Fibroblast of skin of left biceps (primary cell): ENCODE data around the gene LACTB.

ENCODE experiments used
- DNase-seq, 2 experiments: peaks; one replicate each; pipeline ENCODE4 v3.0.0-alpha.2; 2013; ENCODE audit warnings: low read depth in 2 of 2

LACTB gene

GRCh38 chr15:63126726-63127125 lies 5.1 kb downstream of the LACTB start:
- no peak for DNase-seq

- no peak for DNase-seq
Measured at GRCh38 chr15:63133786-63134185, 12.1 kb downstream of the LACTB start.

GRCh38 chr15:63134245-63134985 lies 12.8 kb downstream of the LACTB start:
- DNase-seq: no peak

DNA sequence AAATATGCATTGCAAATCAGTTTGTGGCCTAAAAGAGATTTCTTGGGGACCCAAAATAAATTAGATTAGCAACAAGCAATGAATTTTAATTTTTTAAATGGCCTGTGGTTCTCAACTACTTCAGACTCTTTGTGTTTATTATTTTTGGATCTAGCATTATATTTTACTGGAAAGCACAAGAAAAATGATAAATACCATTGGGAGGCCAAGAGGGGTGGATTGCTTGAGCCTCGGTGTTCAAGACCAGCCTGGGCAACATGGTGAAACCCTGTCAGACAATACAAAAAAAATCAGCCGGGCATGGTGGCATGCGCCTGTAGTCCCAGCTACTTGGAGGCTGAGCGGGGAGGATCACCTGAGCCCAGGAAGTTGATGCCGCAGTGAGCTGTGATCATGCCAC lies 13.6 kb downstream of the LACTB start:
- DNase-seq: no peak

DNA sequence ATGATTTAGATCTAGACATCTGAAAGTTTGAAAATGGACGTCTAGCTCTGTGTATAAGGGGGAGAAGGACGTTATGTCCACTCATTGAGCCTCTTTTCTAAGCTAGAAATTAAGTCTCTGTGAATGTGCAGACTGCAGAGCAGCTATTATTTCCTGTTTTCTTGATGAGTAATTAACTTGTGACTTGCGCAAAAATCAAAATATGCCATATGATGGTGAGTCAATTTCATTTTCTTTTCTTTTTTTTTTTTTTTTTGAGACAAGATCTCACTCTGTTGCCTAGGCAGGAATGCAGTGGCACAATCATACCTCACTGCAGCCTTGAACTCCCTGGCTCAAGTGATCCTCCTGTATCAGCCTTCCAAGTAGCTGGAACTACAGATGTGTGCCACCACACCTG lies 14.1 kb downstream of the LACTB start:
- DNase-seq: peak in 1 of 2 experiments; percentile 47

DNA sequence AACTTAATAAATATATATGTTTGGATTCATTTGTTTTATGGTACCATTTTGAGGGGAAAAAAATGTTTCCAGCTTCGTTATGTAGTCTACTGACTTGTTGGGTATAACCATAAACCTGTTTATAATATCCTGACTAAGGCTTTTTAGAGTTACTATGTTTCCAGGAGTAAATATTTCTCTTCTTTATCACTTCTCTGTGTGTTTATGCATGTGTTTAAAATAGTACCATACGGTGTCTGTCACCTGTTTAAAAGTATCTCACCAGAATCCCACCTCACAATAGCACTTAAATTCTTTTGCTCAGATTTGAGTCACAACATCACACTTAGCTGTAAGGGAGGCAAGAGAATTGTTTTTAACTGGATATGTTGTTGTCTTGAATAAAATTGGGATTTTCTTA lies 15.1 kb downstream of the LACTB start:
- no peak for DNase-seq

DNA sequence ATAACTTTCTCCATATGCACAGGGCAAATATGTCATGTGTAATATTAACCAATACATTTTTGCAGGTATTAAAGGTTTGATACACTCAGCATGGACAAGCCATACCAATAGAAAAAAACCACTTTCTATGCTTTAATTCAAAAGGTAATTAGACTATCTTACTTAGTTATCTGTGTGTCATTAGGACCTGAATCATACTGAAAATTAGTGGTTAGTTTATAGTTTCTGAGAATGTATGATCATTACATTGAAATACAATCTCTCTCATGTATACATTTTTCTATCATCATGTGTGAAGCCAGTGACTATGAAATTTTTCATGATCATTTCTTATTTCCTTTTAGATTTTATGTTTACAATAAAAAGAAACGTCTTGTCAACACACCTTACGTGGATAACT lies 19.3 kb downstream of the LACTB start:
- no peak for DNase-seq

DNA sequence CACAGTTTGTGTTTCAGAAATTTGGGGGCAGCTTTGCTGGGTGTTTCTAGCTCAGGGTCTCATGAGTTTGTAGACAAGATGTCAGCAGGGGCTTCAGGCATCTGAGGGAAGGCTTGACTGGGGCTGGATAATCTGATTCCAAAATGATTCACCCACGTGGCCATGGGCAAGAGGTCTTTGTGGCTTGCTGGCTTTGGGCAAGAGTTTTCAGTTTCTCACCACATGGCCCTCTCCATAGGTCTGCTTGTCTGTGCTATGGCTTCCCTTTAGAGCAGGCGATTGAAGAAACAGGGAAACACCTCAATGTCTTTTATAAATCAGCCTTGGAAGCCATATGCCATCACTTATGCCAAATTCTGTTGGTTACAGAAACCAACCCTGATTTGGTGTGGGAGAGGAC lies 23.8 kb downstream of the LACTB start:
- DNase-seq: no peak

- DNase-seq: no peak
Measured at GRCh38 chr15:63146684-63147083, 25.0 kb downstream of the LACTB start.

DNA sequence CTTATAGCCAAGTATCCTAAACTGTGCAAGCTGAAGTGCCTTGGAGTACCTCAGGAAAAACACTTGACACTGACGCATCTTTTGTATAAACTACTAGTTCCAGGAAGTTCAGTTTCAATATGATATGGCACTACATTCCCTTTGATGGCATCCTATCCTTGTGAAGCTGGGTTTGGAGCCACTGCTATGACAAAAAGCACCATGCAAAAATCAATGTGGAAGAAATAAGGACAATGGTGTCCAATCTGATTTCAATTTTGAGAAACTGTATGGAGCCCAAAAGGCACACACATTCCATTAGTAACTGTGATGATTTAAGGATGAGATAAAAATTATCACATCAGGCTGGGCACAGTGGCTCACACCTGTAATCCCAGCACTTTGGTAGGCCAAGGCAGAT lies 30.0 kb downstream of the LACTB start:
- DNase-seq: no peak

- no peak for DNase-seq
Measured at GRCh38 chr15:63155486-63155885, 33.8 kb downstream of the LACTB start.

DNA sequence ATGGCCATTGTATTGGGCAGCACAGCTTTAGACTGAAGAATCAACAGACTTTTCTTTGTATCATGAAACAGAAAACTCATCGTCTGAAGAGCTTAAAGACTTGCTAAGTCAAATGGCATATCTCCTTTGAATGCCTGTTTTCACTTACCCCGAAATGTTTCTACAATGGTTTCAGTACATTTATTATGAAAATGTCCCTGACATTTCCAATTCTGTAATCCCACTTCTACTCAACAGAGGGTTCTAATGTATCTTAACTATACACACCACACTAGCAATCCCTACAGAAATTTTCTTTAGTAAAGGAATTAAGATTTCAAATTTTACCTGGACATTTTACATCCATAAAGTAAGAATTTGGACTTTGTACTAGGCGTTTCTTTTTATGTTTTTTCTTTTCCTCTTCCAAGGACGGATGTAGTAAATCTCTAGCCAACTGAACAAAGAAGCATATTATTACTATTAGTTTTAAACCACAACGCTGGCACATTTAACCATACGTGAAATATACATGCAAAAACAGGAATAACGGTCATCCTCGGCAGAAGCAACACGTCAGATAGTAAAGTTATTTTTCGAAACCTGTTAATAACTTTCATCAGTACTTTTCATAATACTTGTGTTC lies 34.5 kb downstream of the LACTB start:
- no peak for DNase-seq

GRCh38 chr15:63156755-63157117 lies 35.1 kb downstream of the LACTB start:
- DNase-seq: no peak

GRCh38 chr15:63157118-63157843 lies 35.6 kb downstream of the LACTB start, which contains the start of gene RPS27L:
TSS of gene RPS27L (minus strand) at chr15:63157477. CDS start at chr15:63157405, 72 bp downstream.
- DNase-seq: peak; percentile 71 to 77

GRCh38 chr15:63157891-63158431 lies 36.3 kb downstream of the LACTB start:
- DNase-seq: no peak

- DNase-seq: no peak
Measured at GRCh38 chr15:63160638-63161037, 39.0 kb downstream of the LACTB start.

GRCh38 chr15:63163217-63163616 lies 41.6 kb downstream of the LACTB start:
- DNase-seq: no peak

GRCh38 chr15:63165166-63165859 lies 43.7 kb downstream of the LACTB start:
- DNase-seq: no peak

GRCh38 chr15:63166219-63166618 lies 44.6 kb downstream of the LACTB start:
- no peak for DNase-seq

DNA sequence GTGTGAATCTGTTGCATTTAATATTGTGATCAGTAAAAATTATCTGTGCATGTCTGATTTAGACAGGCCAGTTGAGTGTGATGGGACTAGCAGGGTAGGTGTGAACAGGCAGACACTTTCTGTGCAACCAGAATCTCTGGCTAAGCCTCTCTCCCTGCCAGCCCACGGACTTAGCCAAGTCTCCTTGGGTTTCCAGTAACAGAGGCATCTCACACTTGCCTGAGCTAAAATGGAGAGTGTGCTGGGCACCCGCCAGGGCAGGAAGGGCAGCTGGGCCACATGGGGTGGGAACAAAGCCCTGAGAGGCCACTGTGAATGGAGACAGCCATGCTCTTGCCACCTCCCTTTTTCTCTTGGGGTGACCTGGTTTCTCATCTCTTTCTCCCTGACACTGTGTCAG lies 48.1 kb downstream of the LACTB start:
- no peak for DNase-seq

DNA sequence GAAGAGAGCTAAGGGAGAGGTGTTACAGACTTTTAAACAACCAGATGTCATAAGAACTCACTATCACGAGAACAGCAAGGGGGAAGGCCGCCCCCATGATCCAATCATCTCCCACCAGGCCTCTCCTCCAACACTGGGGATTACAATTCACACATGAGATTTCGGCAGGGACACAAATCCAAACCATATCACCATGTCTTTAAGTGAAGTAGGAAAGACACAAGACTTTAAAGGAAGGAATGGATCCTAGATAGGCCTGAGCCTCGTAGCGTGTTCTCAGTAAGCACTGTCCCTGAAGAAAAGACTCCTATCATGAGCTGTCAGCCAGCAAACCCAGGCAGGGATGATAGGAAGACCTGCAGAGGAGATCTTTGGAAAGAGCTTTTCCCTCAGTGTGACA lies 50.7 kb downstream of the LACTB start:
- no peak for DNase-seq

GRCh38 chr15:63172851-63173451 lies 51.3 kb downstream of the LACTB start:
- no peak for DNase-seq
